GM21737 (cell line): ENCODE data around the gene CHRNB1.

Experiments used
- ATAC-seq: cut with Tn5 transposase; IDR thresholded peaks from one replicate; pipeline ENCODE4 v1.9.1; 2021; ENCODE audit warnings: mild to moderate bottlenecking, moderate library complexity; ENCODE audit not compliant: unreplicated experiment

CHRNB1 gene

GRCh38 chr17:7414837-7415236 lies 30.0 kb upstream of the CHRNB1 start:
- ATAC-seq: no peak

GRCh38 chr17:7415784-7416183 lies 29.1 kb upstream of the CHRNB1 start:
- no peak for ATAC-seq

- ATAC-seq: no peak
Measured at GRCh38 chr17:7416323-7416722, 28.5 kb upstream of the CHRNB1 start.

- ATAC-seq: no peak
Measured at GRCh38 chr17:7417056-7417655, 27.7 kb upstream of the CHRNB1 start.

GRCh38 chr17:7418472-7419152 lies 26.2 kb upstream of the CHRNB1 start:
- no peak for ATAC-seq

GRCh38 chr17:7419819-7420610 lies 24.8 kb upstream of the CHRNB1 start, which contains the start of gene SPEM1:
SPEM1 (plus strand) TSS chr17:7420324; CDS start chr17:7420385, 61 bp downstream.
- no peak for ATAC-seq

- no peak for ATAC-seq
Measured at GRCh38 chr17:7421186-7421585, 23.7 kb upstream of the CHRNB1 start.

GRCh38 chr17:7423679-7424078 lies 21.2 kb upstream of the CHRNB1 start:
- no peak for ATAC-seq

GRCh38 chr17:7425316-7425715 lies 19.5 kb upstream of the CHRNB1 start, which contains the start of gene SPEM2:
SPEM2 (plus strand) TSS chr17:7425616; CDS start chr17:7425689, 73 bp downstream.
- no peak for ATAC-seq

- no peak for ATAC-seq
Measured at GRCh38 chr17:7425756-7426155, 19.1 kb upstream of the CHRNB1 start.

GRCh38 chr17:7426203-7426863 lies 18.5 kb upstream of the CHRNB1 start:
- no peak for ATAC-seq

GRCh38 chr17:7426896-7427489 lies 17.9 kb upstream of the CHRNB1 start:
- ATAC-seq: no peak

- no peak for ATAC-seq
Measured at GRCh38 chr17:7427549-7427948, 17.3 kb upstream of the CHRNB1 start.

- ATAC-seq: no peak
Measured at GRCh38 chr17:7428557-7428956, 16.3 kb upstream of the CHRNB1 start, which contains the start of gene SPEM3. SPEM3 (plus strand) TSS chr17:7428857; CDS start chr17:7428903, 46 bp downstream.

- ATAC-seq: no peak
Measured at GRCh38 chr17:7429722-7430121, 15.1 kb upstream of the CHRNB1 start.

GRCh38 chr17:7431231-7431630 lies 13.6 kb upstream of the CHRNB1 start:
- no peak for ATAC-seq

- ATAC-seq: no peak
Measured at GRCh38 chr17:7432296-7432695, 12.6 kb upstream of the CHRNB1 start.

GRCh38 chr17:7435676-7436555 lies 8.9 kb upstream of the CHRNB1 start:
- peak; percentile 24 for ATAC-seq

GRCh38 chr17:7436556-7437368 lies 8.1 kb upstream of the CHRNB1 start:
- ATAC-seq: peak; percentile 31
